ENCODE data around the gene IFT57. TPM values are rescaled to one million over a fixed set of nuclear protein-coding genes. Genes with fewer than 3 reads are reported as not detected.

IFT57 gene
- polyA plus RNA-seq, 1 donor from 2014 or later: 70.7 TPM

- H3K36me3 ChIP-seq (ENCODE audit: insufficient read depth, low read length): no peaks in the 10 kb centered on the region
- no peak overlapping the region for H3K27ac ChIP-seq (ENCODE audit: low read length)
- TF ChIP-seq POLR2AphosphoS5 (IDR thresholded peaks at IDR 0.05) (no peak), MXI1 (conservative IDR thresholded peaks at IDR 0.05; ENCODE audit: poor library complexity, severe bottlenecking) (no peak), RAD21 (conservative IDR thresholded peaks at IDR 0.05) (no peak), EZH2 (IDR thresholded peaks at IDR 0.05; ENCODE audit: borderline replicate concordance, insufficient read depth, low read length, poor library complexity, severe bottlenecking) (no peak), SMC3 (conservative IDR thresholded peaks at IDR 0.05; ENCODE audit: poor library complexity) (no peak), TAF1 (IDR thresholded peaks at IDR 0.05; ENCODE audit: low read depth) (no peak), EP300 (conservative IDR thresholded peaks at IDR 0.05; ENCODE audit: poor library complexity, severe bottlenecking) (no peak)
- TF ChIP-seq, protein P1, sequence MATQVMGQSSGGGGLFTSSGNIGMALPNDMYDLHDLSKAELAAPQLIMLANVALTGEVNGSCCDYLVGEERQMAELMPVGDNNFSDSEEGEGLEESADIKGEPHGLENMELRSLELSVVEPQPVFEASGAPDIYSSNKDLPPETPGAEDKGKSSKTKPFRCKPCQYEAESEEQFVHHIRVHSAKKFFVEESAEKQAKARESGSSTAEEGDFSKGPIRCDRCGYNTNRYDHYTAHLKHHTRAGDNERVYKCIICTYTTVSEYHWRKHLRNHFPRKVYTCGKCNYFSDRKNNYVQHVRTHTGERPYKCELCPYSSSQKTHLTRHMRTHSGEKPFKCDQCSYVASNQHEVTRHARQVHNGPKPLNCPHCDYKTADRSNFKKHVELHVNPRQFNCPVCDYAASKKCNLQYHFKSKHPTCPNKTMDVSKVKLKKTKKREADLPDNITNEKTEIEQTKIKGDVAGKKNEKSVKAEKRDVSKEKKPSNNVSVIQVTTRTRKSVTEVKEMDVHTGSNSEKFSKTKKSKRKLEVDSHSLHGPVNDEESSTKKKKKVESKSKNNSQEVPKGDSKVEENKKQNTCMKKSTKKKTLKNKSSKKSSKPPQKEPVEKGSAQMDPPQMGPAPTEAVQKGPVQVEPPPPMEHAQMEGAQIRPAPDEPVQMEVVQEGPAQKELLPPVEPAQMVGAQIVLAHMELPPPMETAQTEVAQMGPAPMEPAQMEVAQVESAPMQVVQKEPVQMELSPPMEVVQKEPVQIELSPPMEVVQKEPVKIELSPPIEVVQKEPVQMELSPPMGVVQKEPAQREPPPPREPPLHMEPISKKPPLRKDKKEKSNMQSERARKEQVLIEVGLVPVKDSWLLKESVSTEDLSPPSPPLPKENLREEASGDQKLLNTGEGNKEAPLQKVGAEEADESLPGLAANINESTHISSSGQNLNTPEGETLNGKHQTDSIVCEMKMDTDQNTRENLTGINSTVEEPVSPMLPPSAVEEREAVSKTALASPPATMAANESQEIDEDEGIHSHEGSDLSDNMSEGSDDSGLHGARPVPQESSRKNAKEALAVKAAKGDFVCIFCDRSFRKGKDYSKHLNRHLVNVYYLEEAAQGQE (IDR thresholded peaks at IDR 0.05; ENCODE audit: borderline replicate concordance): no peak
- TF ChIP-seq, protein P2, sequence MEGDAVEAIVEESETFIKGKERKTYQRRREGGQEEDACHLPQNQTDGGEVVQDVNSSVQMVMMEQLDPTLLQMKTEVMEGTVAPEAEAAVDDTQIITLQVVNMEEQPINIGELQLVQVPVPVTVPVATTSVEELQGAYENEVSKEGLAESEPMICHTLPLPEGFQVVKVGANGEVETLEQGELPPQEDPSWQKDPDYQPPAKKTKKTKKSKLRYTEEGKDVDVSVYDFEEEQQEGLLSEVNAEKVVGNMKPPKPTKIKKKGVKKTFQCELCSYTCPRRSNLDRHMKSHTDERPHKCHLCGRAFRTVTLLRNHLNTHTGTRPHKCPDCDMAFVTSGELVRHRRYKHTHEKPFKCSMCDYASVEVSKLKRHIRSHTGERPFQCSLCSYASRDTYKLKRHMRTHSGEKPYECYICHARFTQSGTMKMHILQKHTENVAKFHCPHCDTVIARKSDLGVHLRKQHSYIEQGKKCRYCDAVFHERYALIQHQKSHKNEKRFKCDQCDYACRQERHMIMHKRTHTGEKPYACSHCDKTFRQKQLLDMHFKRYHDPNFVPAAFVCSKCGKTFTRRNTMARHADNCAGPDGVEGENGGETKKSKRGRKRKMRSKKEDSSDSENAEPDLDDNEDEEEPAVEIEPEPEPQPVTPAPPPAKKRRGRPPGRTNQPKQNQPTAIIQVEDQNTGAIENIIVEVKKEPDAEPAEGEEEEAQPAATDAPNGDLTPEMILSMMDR (IDR thresholded peaks at IDR 0.05; ENCODE audit: poor library complexity, severe bottlenecking): no peak
- no peaks in the 10 kb centered on the region for H3K79me2 ChIP-seq (replicated peaks; ENCODE audit: insufficient read depth, low read length)
- H3K4me3 ChIP-seq (ENCODE audit: low read length): no peak overlapping the region
- H2AFZ ChIP-seq (ENCODE audit: low read depth, low read length): no peak overlapping the region
- no peak overlapping the region for H3K4me2 ChIP-seq (ENCODE audit: low read length)
- H4K20me1 ChIP-seq (ENCODE audit: insufficient read depth): no peaks in the 10 kb centered on the region
- no peaks in the 10 kb centered on the region for H3K27me3 ChIP-seq (ENCODE audit: insufficient read depth, low read depth, low read length)
- no peak overlapping the region for H3K9ac ChIP-seq (ENCODE audit: low read length)
- H3F3A ChIP-seq (ENCODE audit: insufficient read depth, low read length, poor library complexity, severe bottlenecking): no peaks in the 10 kb centered on the region
- no peaks in the 10 kb centered on the region for H3K9me2 ChIP-seq (ENCODE audit: insufficient read depth, low read length)
- H3K9me3 ChIP-seq (ENCODE audit: low read length): no peaks in the 10 kb centered on the region
These were observed 94.8 kb downstream of the IFT57 start for GRCh38 chr3:108127301-108127988.

DNA sequence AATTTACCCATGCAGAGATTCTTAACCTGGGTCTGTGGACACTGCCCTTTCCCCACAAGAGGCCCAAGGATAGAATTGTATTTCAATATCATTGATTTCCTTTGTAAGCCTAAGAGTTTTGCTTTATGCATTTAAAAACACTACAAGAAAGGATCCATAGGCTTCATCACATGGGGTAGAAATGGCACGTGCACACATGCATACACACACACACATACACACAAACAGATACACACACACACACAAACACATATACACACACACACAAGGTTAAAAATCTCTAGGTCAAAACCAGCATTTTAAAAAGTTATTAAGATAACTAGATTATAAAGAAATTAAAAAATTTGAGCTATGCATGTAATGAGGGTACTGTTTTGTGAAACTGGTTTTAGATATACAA is 95.9 kb downstream of the IFT57 start:
- Histone ChIP-seq H3K79me2 (replicated peaks; ENCODE audit: insufficient read depth, low read length) (no peaks in the 10 kb centered on the region), H3K4me2 (ENCODE audit: low read length) (no peak overlapping the region), H3K27me3 (ENCODE audit: insufficient read depth, low read depth, low read length) (no peaks in the 10 kb centered on the region), H3K4me3 (ENCODE audit: low read length) (no peak overlapping the region), H3K9me2 (ENCODE audit: insufficient read depth, low read length) (no peaks in the 10 kb centered on the region), H3K36me3 (ENCODE audit: insufficient read depth, low read length) (no peaks in the 10 kb centered on the region), H4K20me1 (ENCODE audit: insufficient read depth) (no peaks in the 10 kb centered on the region), H2AFZ (ENCODE audit: low read depth, low read length) (no peak overlapping the region), H3K9ac (ENCODE audit: low read length) (no peak overlapping the region), H3F3A (ENCODE audit: insufficient read depth, low read length, poor library complexity, severe bottlenecking) (no peaks in the 10 kb centered on the region), H3K27ac (ENCODE audit: low read length) (peak overlapping the region; percentile 66), H3K9me3 (ENCODE audit: low read length) (no peaks in the 10 kb centered on the region)
- TF ChIP-seq TAF1 (IDR thresholded peaks at IDR 0.05; ENCODE audit: low read depth): no peak
- no peak for TF ChIP-seq POLR2AphosphoS5 (IDR thresholded peaks at IDR 0.05)
- TF ChIP-seq EP300 (conservative IDR thresholded peaks at IDR 0.05; ENCODE audit: poor library complexity, severe bottlenecking): no peak
- no peak for TF ChIP-seq MXI1 (conservative IDR thresholded peaks at IDR 0.05; ENCODE audit: poor library complexity, severe bottlenecking)
- TF ChIP-seq SMC3 (conservative IDR thresholded peaks at IDR 0.05; ENCODE audit: poor library complexity): no peak
- no peak for TF ChIP-seq EZH2 (IDR thresholded peaks at IDR 0.05; ENCODE audit: borderline replicate concordance, insufficient read depth, low read length, poor library complexity, severe bottlenecking)
- TF ChIP-seq, protein P2 (IDR thresholded peaks at IDR 0.05; ENCODE audit: poor library complexity, severe bottlenecking): no peak
- no peak for TF ChIP-seq RAD21 (conservative IDR thresholded peaks at IDR 0.05)
- TF ChIP-seq, protein P1 (IDR thresholded peaks at IDR 0.05; ENCODE audit: borderline replicate concordance): no peak

All from neural cell (in vitro differentiated cells).